IMR-90 (cell line): Measurements from ENCODE around the gene RAB20. TPM values are rescaled to one million over a fixed set of nuclear protein-coding genes. Genes with fewer than 3 reads are reported as not detected.

ENCODE experiments used
- ATAC-seq: fragments of 200-7000 bp; cut with Tn5 transposase; 2 replicates; pipeline ENCODE4 v1.9.1; 2020; ENCODE audit warnings: low read depth, mild to moderate bottlenecking, moderate library complexity
- BruUV-seq: library from RNA; stranded (reverse); fragments of 400-500 nt; replicated peaks from 2 replicates; lab custom pipeline; 2021; lab: Mats Ljungman, UMichigan
- CTCF ChIA-PET: fragments of 300-600 bp; formaldehyde crosslinking; extraction: SDS; loops from one replicate; lab custom pipeline; 2021; ENCODE audit warnings: antibody characterized with exemption; lab: Yijun Ruan, JAX
- POLR2A ChIA-PET: fragments of 300-600 bp; sonication (Branson Sonifier 250); formaldehyde crosslinking; loops from one replicate; lab custom pipeline; 2022; ENCODE audit warnings: antibody characterized with exemption; ENCODE audit not compliant: unreplicated experiment; lab: Charles Lee
- DNase-seq: peaks from one replicate; pipeline ENCODE4 v3.0.0; 2013
- H2AFZ ChIP-seq: replicated peaks from 2 replicates; pipeline ENCODE3; 2013; ENCODE audit warnings: low read length, mild to moderate bottlenecking; ENCODE audit not compliant: poor library complexity
- H2AK5ac ChIP-seq: 2 replicates; pipeline ENCODE4 v1.6.1; 2013; ENCODE audit warnings: low read depth, low read length, inconsistent platforms
- H2AK9ac ChIP-seq: replicated peaks from 2 replicates; pipeline ENCODE3; 2013; ENCODE audit warnings: mild to moderate bottlenecking, low read depth, low read length, moderate library complexity; ENCODE audit not compliant: poor library complexity
- H2BK120ac ChIP-seq: 2 replicates; pipeline ENCODE4 v1.6.1; 2013; ENCODE audit warnings: low read depth, low read length, inconsistent platforms
- H2BK15ac ChIP-seq: 3 replicates; pipeline ENCODE4 v1.6.1; 2013; ENCODE audit warnings: low read depth, low read length, inconsistent platforms
- H2BK20ac ChIP-seq: 2 replicates; pipeline ENCODE4 v1.6.1; 2013; ENCODE audit warnings: low read depth, mild to moderate bottlenecking, inconsistent platforms, low read length, moderate library complexity
- H2BK5ac ChIP-seq: 2 replicates; pipeline ENCODE4 v1.6.1; 2013; ENCODE audit warnings: mild to moderate bottlenecking, low read depth, low read length, inconsistent platforms; ENCODE audit not compliant: poor library complexity, severe bottlenecking
- H3K14ac ChIP-seq: replicated peaks from 2 replicates; pipeline ENCODE4 v1.6.1; 2013; ENCODE audit warnings: low read depth, low read length, inconsistent platforms
- H3K18ac ChIP-seq: 2 replicates; pipeline ENCODE4 v1.6.1; 2013; ENCODE audit warnings: low read depth, low read length, control low read depth
- H3K23ac ChIP-seq: 2 replicates; pipeline ENCODE4 v1.6.1; 2013; ENCODE audit warnings: low read depth, low read length, inconsistent platforms
- H3K27ac ChIP-seq: 2 replicates; pipeline ENCODE4 v1.5.1; 2013; ENCODE audit warnings: mild to moderate bottlenecking, control low read depth, low read length; ENCODE audit not compliant: insufficient read depth
- H3K27me3 ChIP-seq: 2 replicates; pipeline ENCODE4 v1.6.1; 2013; ENCODE audit warnings: low read length; ENCODE audit not compliant: control insufficient read depth, insufficient read depth
- H3K36me3 ChIP-seq: 2 replicates; pipeline ENCODE4 v1.6.1; 2013; ENCODE audit warnings: low read length, mixed read lengths; ENCODE audit not compliant: control insufficient read depth, insufficient read depth
- H3K4ac ChIP-seq: 2 replicates; pipeline ENCODE4 v1.6.1; 2013; ENCODE audit warnings: low read depth, low read length, inconsistent platforms
- H3K4me1 ChIP-seq: 2 replicates; pipeline ENCODE4 v1.6.1; 2013; ENCODE audit warnings: low read length, mixed read lengths; ENCODE audit not compliant: control insufficient read depth, insufficient read depth
- H3K4me2 ChIP-seq: 2 replicates; pipeline ENCODE4 v1.6.1; 2013; ENCODE audit warnings: low read depth, mild to moderate bottlenecking, control low read depth, low read length, moderate library complexity
- H3K4me3 ChIP-seq: 2 replicates; pipeline ENCODE4 v1.5.1; 2013; ENCODE audit warnings: low read depth, mild to moderate bottlenecking, control low read depth, low read length, moderate library complexity; ENCODE audit not compliant: insufficient read depth
- H3K56ac ChIP-seq: 2 replicates; pipeline ENCODE4 v1.6.1; 2013; ENCODE audit warnings: low read length, inconsistent platforms; ENCODE audit not compliant: insufficient read depth; ENCODE audit errors: extremely low read depth
- H3K79me1 ChIP-seq, 2 experiments: 2 replicates each; pipeline ENCODE4 v1.6.1; 2013; ENCODE audit warnings: low read length in 2 of 2, inconsistent platforms in 1 of 2, low read depth in 1 of 2
- H3K9ac ChIP-seq: 2 replicates; pipeline ENCODE4 v1.6.1; 2013; ENCODE audit warnings: low read depth, low read length, control low read depth
- H3K9me1 ChIP-seq: 2 replicates; pipeline ENCODE4 v1.6.1; 2013; ENCODE audit warnings: low read length, inconsistent platforms; ENCODE audit not compliant: insufficient read depth
- H3K9me3 ChIP-seq: 2 replicates; pipeline ENCODE4 v1.6.1; 2013; ENCODE audit warnings: low read length; ENCODE audit not compliant: control insufficient read depth, insufficient read depth
- H4K20me1 ChIP-seq: 2 replicates; pipeline ENCODE4 v1.6.1; 2013; ENCODE audit warnings: low read length, inconsistent platforms; ENCODE audit not compliant: insufficient read depth
- H4K5ac ChIP-seq: 2 replicates; pipeline ENCODE4 v1.6.1; 2013; ENCODE audit warnings: mild to moderate bottlenecking, low read depth, low read length, control low read depth
- H4K8ac ChIP-seq, 2 experiments: 2 replicates each; pipeline ENCODE4 v1.6.1; 2013; ENCODE audit warnings: low read depth in 2 of 2, low read length in 2 of 2, control low read depth in 1 of 2, inconsistent platforms in 1 of 2
- H4K91ac ChIP-seq: 2 replicates; pipeline ENCODE4 v1.6.1; 2013; ENCODE audit warnings: low read depth, low read length, inconsistent platforms; ENCODE audit not compliant: insufficient read depth
- BHLHE40 ChIP-seq: fragments of 150-350 bp; IDR thresholded peaks from 2 replicates; pipeline ENCODE4 v1.6.1; 2016; ENCODE audit warnings: mild to moderate bottlenecking, low read depth, low read length
- CEBPB ChIP-seq: IDR thresholded peaks from 2 replicates; pipeline ENCODE4 v1.6.1; 2012; ENCODE audit warnings: low read depth, low read length, improper control_type of control experiment
- CHD1 ChIP-seq: IDR thresholded peaks from 2 replicates; pipeline ENCODE4 v1.6.1; 2012; ENCODE audit warnings: low read depth, low read length, improper control_type of control experiment
- FOS ChIP-seq: fragments of 150-350 bp; IDR thresholded peaks from 2 replicates; pipeline ENCODE4 v1.6.1; 2016; ENCODE audit warnings: low read depth, low read length
- MAFK ChIP-seq: IDR thresholded peaks from 2 replicates; pipeline ENCODE4 v1.6.1; 2012; ENCODE audit warnings: low read depth, low read length, improper control_type of control experiment
- MAZ ChIP-seq: IDR thresholded peaks from 2 replicates; pipeline ENCODE4 v1.6.1; 2012; ENCODE audit warnings: low read depth, mild to moderate bottlenecking, low read length, improper control_type of control experiment, moderate library complexity, borderline replicate concordance
- MXI1 ChIP-seq: IDR thresholded peaks from 2 replicates; pipeline ENCODE4 v1.6.1; 2012; ENCODE audit warnings: low read depth, mild to moderate bottlenecking, low read length, moderate library complexity, borderline replicate concordance
- NFE2L2 ChIP-seq: fragments of 150-350 bp; IDR thresholded peaks from 2 replicates; pipeline ENCODE4 v1.6.1; 2016; ENCODE audit warnings: low read depth, mild to moderate bottlenecking, low read length
- POLR2A ChIP-seq: IDR thresholded peaks from 2 replicates; pipeline ENCODE4 v1.6.1; 2012; ENCODE audit warnings: mild to moderate bottlenecking, low read depth, low read length
- RAD21 ChIP-seq: IDR thresholded peaks from 2 replicates; pipeline ENCODE4 v1.6.1; 2012; ENCODE audit warnings: low read length, improper control_type of control experiment
- RCOR1 ChIP-seq: IDR thresholded peaks from 2 replicates; pipeline ENCODE4 v1.6.1; 2012; ENCODE audit warnings: mild to moderate bottlenecking, low read length, improper control_type of control experiment; ENCODE audit not compliant: insufficient replicate concordance
- RFX5 ChIP-seq: IDR thresholded peaks from 2 replicates; pipeline ENCODE4 v1.8.0; 2012; ENCODE audit warnings: low read depth, mild to moderate bottlenecking, low read length, moderate library complexity
- SMC3 ChIP-seq: fragments of 150-350 bp; IDR thresholded peaks from 2 replicates; pipeline ENCODE4 v1.6.1; 2016; ENCODE audit warnings: low read depth, mild to moderate bottlenecking, antibody characterized with exemption, low read length, moderate library complexity
- WGBS, 2 experiments: methylation state at CpG; one replicate each; pipeline versions ENCODE4 v1.1.5 to v1.1.7; 2013; ENCODE audit warnings: missing lambda C conversion rate in 2 of 2; ENCODE audit not compliant: insufficient read length in 1 of 2; ENCODE audit errors: extremely low coverage in 2 of 2; 5-methylcytosine and 5-hydroxymethylcytosine counted together
- dilution Hi-C: fragments of 300-500 bp; cut with HindIII; formaldehyde crosslinking; loops from one replicate; pipeline ENCODE4 v1.14.3; 2018; ENCODE audit warnings: low sequenced_read_pairs; ENCODE audit not compliant: unreplicated experiment
- in situ Hi-C: fragments of 300-500 bp; cut with MboI; formaldehyde crosslinking; loops from 3 replicates; pipeline ENCODE4 v1.14.3; 2019; ENCODE audit warnings: low sequenced_read_pairs, inconsistent platforms, mixed read lengths
- intact Hi-C: fragments of 100-400 bp; cut with micrococcal nuclease; formaldehyde crosslinking; loops from 2 replicates; pipeline ENCODE4 v1.10.0; 2022
- polyA plus RNA-seq, 3 experiments: library from polyadenylated mRNA; depleted of rRNA; stranded (reverse); fragments of >200 nt; gene quantifications; 2 replicates each; pipeline ENCODE4 v1.2.3, GENCODE V29; 2012; ENCODE audit warnings: low replicate concordance in 1 of 3
- total RNA-seq: library from RNA; depleted of rRNA; stranded (reverse); fragments of >200 nt; gene quantifications from 2 replicates; pipeline ENCODE4 v1.2.3, GENCODE V29; 2012
- TF ChIP-seq, protein P1 (sequence below): fragments of 150-350 bp; IDR thresholded peaks from 2 replicates; pipeline ENCODE4 v1.6.1; 2016; ENCODE audit warnings: low read depth, mild to moderate bottlenecking, low read length, moderate library complexity, borderline replicate concordance
- TF ChIP-seq, protein P2 (sequence below): conservative IDR thresholded peaks from 2 replicates; pipeline ENCODE4 v1.5.1; 2012; ENCODE audit warnings: mild to moderate bottlenecking, low read depth, low read length, improper control_type of control experiment
- TF ChIP-seq, protein P3 (sequence below): fragments of 150-350 bp; IDR thresholded peaks from 2 replicates; pipeline ENCODE4 v1.6.1; 2017; ENCODE audit warnings: mild to moderate bottlenecking, antibody characterized with exemption, low read length, low read depth

Gene RAB20
- total and polyA plus RNA-seq, 2 of the 4 experiments (the other 2 are of a cell fraction) = 3.8 to 5.1 TPM

DNA sequence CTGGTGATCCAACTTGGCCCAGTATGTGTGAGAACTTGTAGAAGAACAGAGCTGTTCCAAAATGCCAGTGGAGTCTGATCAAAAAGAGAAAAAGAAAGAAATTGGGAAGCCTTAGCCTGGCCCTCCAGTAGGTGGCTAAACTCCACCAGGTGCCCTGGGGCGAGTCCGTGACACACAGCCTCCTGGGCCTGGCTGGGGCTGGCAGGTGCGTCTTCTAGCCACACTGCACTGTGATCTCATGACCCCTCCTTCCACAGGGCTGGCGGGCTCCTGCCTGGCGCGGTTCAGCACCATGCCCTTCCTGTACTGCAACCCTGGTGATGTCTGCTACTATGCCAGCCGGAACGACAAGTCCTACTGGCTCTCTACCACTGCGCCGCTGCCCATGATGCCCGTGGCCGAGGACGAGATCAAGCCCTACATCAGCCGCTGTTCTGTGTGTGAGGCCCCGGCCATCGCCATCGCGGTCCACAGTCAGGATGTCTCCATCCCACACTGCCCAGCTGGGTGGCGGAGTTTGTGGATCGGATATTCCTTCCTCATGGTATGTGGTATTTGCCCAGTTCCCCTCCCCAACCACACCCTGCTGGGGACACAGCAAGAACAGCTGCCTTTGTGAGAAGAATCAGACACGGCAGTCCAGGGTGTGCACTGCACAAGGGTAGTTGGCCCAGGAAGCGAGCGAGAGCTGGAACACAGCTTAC is 53.7 kb downstream of the RAB20 start:
- Histone ChIP-seq H3K18ac (no peak overlapping the region), H3K9me1 (peaks cover 7% of the 10 kb centered on the region; the same call in 1 of the 2 replicates), H3K27ac (no peak overlapping the region), H2AK9ac (no peak overlapping the region), H4K20me1 (peaks cover 9% of the 10 kb centered on the region), H3K79me1 (peaks cover 12 to 18% of the 10 kb centered on the region in 2 experiments; a peak in 3 of 4 replicates), H2BK15ac (no peak overlapping the region), H3K4me3 (no peak overlapping the region), H2AK5ac (no peak overlapping the region), H3K56ac (no peak overlapping the region), H2BK120ac (no peak overlapping the region), H4K5ac (no peak overlapping the region), H3K9me3 (no peaks in the 10 kb centered on the region), H2BK5ac (no peak overlapping the region), H3K14ac (no peak overlapping the region), H3K27me3 (no peaks in the 10 kb centered on the region), H3K9ac (no peak overlapping the region), H3K4me2 (no peak overlapping the region), H4K91ac (no peak overlapping the region), H3K36me3 (peaks cover 84% of the 10 kb centered on the region), H2AFZ (no peak overlapping the region), H3K23ac (no peak overlapping the region), H3K4me1 (peaks cover 20% of the 10 kb centered on the region), H3K4ac (no peak overlapping the region), H4K8ac (no peak overlapping the region), H2BK20ac (no peak overlapping the region)
- no peak for TF ChIP-seq BHLHE40
- no peak for TF ChIP-seq CHD1
- TF ChIP-seq, protein P1, sequence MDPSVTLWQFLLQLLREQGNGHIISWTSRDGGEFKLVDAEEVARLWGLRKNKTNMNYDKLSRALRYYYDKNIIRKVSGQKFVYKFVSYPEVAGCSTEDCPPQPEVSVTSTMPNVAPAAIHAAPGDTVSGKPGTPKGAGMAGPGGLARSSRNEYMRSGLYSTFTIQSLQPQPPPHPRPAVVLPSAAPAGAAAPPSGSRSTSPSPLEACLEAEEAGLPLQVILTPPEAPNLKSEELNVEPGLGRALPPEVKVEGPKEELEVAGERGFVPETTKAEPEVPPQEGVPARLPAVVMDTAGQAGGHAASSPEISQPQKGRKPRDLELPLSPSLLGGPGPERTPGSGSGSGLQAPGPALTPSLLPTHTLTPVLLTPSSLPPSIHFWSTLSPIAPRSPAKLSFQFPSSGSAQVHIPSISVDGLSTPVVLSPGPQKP = no peak
- TF ChIP-seq RCOR1 = no peak
- no peak for TF ChIP-seq SMC3
- TF ChIP-seq RAD21 = no peak
- no peak for TF ChIP-seq MAZ
- TF ChIP-seq, protein P2, sequence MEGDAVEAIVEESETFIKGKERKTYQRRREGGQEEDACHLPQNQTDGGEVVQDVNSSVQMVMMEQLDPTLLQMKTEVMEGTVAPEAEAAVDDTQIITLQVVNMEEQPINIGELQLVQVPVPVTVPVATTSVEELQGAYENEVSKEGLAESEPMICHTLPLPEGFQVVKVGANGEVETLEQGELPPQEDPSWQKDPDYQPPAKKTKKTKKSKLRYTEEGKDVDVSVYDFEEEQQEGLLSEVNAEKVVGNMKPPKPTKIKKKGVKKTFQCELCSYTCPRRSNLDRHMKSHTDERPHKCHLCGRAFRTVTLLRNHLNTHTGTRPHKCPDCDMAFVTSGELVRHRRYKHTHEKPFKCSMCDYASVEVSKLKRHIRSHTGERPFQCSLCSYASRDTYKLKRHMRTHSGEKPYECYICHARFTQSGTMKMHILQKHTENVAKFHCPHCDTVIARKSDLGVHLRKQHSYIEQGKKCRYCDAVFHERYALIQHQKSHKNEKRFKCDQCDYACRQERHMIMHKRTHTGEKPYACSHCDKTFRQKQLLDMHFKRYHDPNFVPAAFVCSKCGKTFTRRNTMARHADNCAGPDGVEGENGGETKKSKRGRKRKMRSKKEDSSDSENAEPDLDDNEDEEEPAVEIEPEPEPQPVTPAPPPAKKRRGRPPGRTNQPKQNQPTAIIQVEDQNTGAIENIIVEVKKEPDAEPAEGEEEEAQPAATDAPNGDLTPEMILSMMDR = no peak
- no peak for TF ChIP-seq NFE2L2
- no peak for TF ChIP-seq CEBPB
- no peak for TF ChIP-seq RFX5
- no peak for TF ChIP-seq MXI1
- TF ChIP-seq, protein P3, sequence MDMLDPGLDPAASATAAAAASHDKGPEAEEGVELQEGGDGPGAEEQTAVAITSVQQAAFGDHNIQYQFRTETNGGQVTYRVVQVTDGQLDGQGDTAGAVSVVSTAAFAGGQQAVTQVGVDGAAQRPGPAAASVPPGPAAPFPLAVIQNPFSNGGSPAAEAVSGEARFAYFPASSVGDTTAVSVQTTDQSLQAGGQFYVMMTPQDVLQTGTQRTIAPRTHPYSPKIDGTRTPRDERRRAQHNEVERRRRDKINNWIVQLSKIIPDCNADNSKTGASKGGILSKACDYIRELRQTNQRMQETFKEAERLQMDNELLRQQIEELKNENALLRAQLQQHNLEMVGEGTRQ = no peak
- TF ChIP-seq MAFK = no peak
- no peak for TF ChIP-seq POLR2A
- TF ChIP-seq FOS = no peak
- in situ Hi-C loops = no loop called here
- ATAC-seq (no peak), DNase-seq (no peak)
- CTCF ChIA-PET = no interaction called here
- BruUV-seq = no TSS peak
- dilution Hi-C loops = no loop called here
- intact Hi-C loops = no loop called here
- WGBS, 2 experiments = 90% methylated on average over 4 of the region's 23 CpGs; no CpG with 5 or more reads in 1 of the 2 experiments
- POLR2A ChIA-PET = no interaction called here
